GM10248 (cell line): Measurements from ENCODE around the gene B3GLCT.

Source experiments
- CTCF ChIA-PET: fragments of 300-600 bp; sonication (Branson Sonifier 250); formaldehyde crosslinking; extraction: SDS; loops from one replicate; lab custom pipeline; 2021; ENCODE audit warnings: antibody characterized with exemption; lab: Yijun Ruan, JAX
- POLR2A ChIA-PET: fragments of 350-650 bp; sonication (Branson Sonifier 250); formaldehyde crosslinking; extraction: SDS; loops from one replicate; lab custom pipeline; 2020; ENCODE audit warnings: antibody characterized with exemption; lab: Yijun Ruan, JAX
- DNase-seq: peaks from one replicate; pipeline ENCODE4 v3.0.0; 2012; ENCODE audit errors: extremely low spot score
- CTCF ChIP-seq: IDR thresholded peaks from 2 replicates; pipeline ENCODE4 v1.5.1; 2012; ENCODE audit warnings: mild to moderate bottlenecking, low read depth; ENCODE audit errors: extremely low read depth, missing control alignments, control extremely low read depth

Gene B3GLCT

GRCh38 chr13:31322026-31322425 is 122.3 kb downstream of the B3GLCT start:
- no peak for DNase-seq
- CTCF ChIA-PET, result no interaction called here
- POLR2A ChIA-PET, result no interaction called here
- TF ChIP-seq CTCF, result no peak

GRCh38 chr13:31322702-31323405 is 123.1 kb downstream of the B3GLCT start:
- CTCF ChIA-PET, result no interaction called here

GRCh38 chr13:31327182-31327860 is 127.5 kb downstream of the B3GLCT start:
- CTCF ChIA-PET, result no interaction called here

More at GRCh38 chr13:31322702-31323405, 123.1 kb downstream of the B3GLCT start:
- POLR2A ChIA-PET, result no interaction called here
- DNase-seq, result no peak
- no peak for TF ChIP-seq CTCF

GRCh38 chr13:31328549-31329235 is 128.9 kb downstream of the B3GLCT start:
- POLR2A ChIA-PET, result no interaction called here
- no peak for DNase-seq
- TF ChIP-seq CTCF, result no peak
- CTCF ChIA-PET, result no interaction called here

More at GRCh38 chr13:31327182-31327860, 127.5 kb downstream of the B3GLCT start:
- no peak for DNase-seq
- no peak for TF ChIP-seq CTCF
- POLR2A ChIA-PET, result no interaction called here

- no peak for DNase-seq
- no peak for TF ChIP-seq CTCF
- ChIA-PET POLR2A (no interaction called here), CTCF (no interaction called here)
These were observed 130.5 kb downstream of the B3GLCT start for GRCh38 chr13:31330236-31330635.

- ChIA-PET POLR2A (no interaction called here), CTCF (no interaction called here)
- DNase-seq, result no peak
- no peak for TF ChIP-seq CTCF
These were observed 131.3 kb downstream of the B3GLCT start for GRCh38 chr13:31331068-31331467.
